RWPE1 (cell line): ENCODE results near the gene AHSA1.

Experiments
- CTCF ChIA-PET: fragments of 350-600 bp; sonication (Branson Sonifier 250); formaldehyde crosslinking; extraction: SDS; loops from one replicate; lab custom pipeline; 2021; lab: Yijun Ruan, JAX
- POLR2A ChIA-PET: fragments of 400-600 bp; formaldehyde crosslinking; extraction: SDS; loops from one replicate; lab custom pipeline; 2020; ENCODE audit warnings: antibody characterized with exemption; ENCODE audit not compliant: low non-redundant PET; lab: Yijun Ruan, JAX
- DNase-seq: peaks from one replicate; pipeline ENCODE4 v3.0.0; 2012; ENCODE audit warnings: low spot score
- H3K27ac ChIP-seq: fragments of 450-650 bp; 2 replicates; pipeline ENCODE4 v1.5.1; 2017
- CTCF ChIP-seq: fragments of 450-650 bp; conservative IDR thresholded peaks from 2 replicates; pipeline ENCODE4 v1.5.1; 2017; ENCODE audit warnings: low read depth, mild to moderate bottlenecking

The AHSA1 gene

DNA sequence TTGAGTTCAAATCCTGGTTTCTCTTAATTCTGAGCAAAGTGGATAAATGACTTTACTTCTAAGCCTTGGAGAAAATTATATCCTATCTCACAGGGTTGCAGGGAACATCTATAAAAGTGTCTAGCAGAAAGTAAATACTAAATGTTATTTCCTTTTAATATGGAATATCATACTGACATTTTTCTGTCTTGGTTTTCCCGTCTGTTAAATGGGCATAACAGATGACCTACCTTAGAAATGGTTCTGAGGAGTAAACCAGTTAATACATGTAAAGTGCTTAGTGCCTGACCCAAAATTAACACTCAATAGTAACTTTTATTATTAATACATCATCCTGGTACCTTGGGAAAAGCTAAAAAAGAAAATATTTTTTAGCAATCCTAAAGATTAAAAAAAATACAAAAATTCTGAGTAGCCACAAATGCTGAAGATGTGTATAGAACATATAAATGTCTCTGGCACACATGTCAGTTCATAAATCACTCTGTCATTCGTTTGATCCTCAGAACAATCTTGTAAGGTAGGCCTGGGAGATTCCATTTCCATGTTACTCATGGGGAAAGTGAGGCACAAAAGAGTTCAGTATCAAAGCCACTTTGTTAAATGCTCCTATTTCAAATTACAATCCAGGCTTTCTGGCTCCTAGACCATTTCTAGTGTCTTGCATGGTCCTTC, 1.8 kb upstream of the AHSA1 start:
- ChIA-PET POLR2A (no interaction called here), CTCF (no interaction called here)
- DNase-seq, result no peak
- TF ChIP-seq CTCF, result no peak
- H3K27ac ChIP-seq, result no peak overlapping the region

- CTCF ChIA-PET, result interaction anchor here (0.8 to 0.9 kb wide), 2 partner anchors 20 to 41 kb away, joined by 3 read pairs; no protein-coding TSS in a partner anchor
These were observed 775 bp upstream of the AHSA1 start for GRCh38 chr14:77457115-77457521.

DNA sequence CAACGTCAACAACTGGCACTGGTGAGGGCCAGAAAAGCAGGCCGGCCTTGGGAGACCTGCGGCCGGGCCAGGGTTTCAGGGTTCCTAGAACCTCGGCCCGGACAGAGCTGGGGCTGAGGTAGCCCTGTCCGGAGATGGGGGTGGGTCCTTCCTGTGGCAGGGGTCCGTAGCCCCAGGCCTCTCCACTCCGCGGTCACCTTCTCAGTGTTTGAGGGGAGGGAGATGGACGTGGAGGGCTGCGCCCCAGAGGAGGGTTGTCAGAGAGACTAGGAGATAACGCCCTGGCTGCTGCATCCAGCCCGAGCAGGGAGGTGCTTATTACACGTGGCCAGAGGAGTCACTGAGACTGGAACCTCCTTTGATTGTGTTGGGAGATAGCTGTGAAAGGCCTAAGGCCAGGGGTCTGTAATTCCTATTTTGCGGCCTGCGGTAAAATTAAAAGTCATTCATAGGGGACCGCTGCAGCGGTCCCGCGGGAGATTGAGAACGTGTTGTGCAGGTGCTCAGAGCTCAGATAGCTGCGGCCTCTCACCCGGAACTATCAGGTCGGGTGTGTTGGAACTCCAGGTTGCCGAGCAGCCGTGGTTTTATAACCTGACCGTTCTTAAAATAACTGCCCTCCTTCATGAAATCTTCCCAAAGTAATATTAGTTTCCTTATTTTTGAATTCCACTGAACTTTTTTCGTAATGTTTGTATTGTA, 507 bp downstream of the AHSA1 start:
- peak overlapping the region; percentile 92 for H3K27ac ChIP-seq
- DNase-seq, result peak; percentile 22
- TF ChIP-seq CTCF, result no peak
- POLR2A ChIA-PET, result no interaction called here
- CTCF ChIA-PET, result interaction anchor here (0.7 to 1.2 kb wide), 2 partner anchors 19 to 43 kb away, joined by 3 to 5 read pairs; no protein-coding TSS in a partner anchor

More at GRCh38 chr14:77457115-77457521, 775 bp upstream of the AHSA1 start:
- H3K27ac ChIP-seq, result peak overlapping the region; percentile 92
- POLR2A ChIA-PET, result no interaction called here
- no peak for TF ChIP-seq CTCF
- DNase-seq, result peak; percentile 16

DNA sequence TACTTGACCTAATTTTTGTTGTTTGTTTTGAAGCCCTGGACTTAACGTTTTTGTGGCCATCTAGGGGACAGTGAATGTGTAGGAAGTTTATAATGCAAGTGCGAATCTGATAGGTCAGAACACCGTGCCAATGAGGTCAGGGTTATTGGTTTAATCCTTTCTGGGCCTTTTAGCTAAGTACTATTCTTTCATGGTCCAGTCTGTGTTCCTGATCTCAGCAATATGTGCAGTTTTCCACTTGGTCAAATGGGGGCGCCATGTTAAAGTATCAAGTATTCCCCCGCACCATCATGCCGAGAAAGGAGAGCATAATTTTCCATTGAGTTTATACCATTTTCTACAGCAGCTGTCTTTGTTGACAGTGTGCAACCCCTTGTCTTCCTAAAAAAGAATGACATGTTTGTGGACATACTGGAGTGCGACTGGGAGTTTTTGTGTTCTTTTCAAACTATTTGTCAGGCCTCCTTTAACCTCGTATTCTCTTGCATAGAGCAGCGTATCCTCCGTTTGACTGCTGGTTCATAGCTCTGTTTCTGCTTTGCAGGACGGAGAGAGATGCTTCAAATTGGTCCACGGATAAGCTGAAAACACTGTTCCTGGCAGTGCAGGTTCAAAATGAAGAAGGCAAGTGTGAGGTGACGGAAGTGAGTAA, 1.3 kb downstream of the AHSA1 start:
- H3K27ac ChIP-seq, result no peak overlapping the region
- ChIA-PET POLR2A (no interaction called here), CTCF (interaction anchor here (0.6 to 1.2 kb wide), 4 partner anchors 18 to 850 kb away, joined by 3 to 5 read pairs (median 4); no protein-coding TSS in a partner anchor)
- peak; percentile 48 for DNase-seq
- peak; percentile 68 for TF ChIP-seq CTCF

DNA sequence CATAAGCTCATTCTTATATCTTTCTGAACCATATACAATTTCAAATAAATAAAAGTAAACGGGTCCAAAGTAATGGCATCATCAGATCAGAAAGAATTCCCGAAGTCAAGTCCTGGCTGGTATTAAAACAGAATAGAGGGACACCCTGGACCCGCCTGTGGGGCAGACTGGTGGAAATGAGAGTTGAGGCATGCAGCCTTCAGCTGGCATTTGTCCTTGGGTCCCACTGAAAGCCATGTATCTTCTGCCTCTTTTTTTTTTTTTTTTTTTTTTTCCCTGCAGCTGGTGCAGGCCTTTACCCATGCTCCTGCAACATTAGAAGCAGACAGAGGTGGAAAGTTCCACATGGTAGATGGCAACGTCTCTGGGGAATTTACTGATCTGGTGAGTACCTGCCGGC, 9.9 kb downstream of the AHSA1 start:
- no peak for TF ChIP-seq CTCF
- no peak for DNase-seq
- ChIA-PET CTCF (interaction anchor here (0.6 kb wide), 1 partner anchor 199 kb away, joined by 8 read pairs; no protein-coding TSS in a partner anchor), POLR2A (no interaction called here)
- no peak overlapping the region for H3K27ac ChIP-seq

- H3K27ac ChIP-seq, result no peak overlapping the region
- ChIA-PET CTCF (interaction anchor here (0.7 kb wide), 1 partner anchor 30 kb away, joined by 4 read pairs; the partner anchor contains the start of gene ISM2), POLR2A (no interaction called here)
- no peak for DNase-seq
- TF ChIP-seq CTCF, result no peak
These were observed 11.2 kb downstream of the AHSA1 start for GRCh38 chr14:77469067-77469505.
